GM23248 (cell line): Measurements from ENCODE around the gene MOK.

Experiments
- EZH2 ChIP-seq: fragments of 200-600 bp; sonication (generic); IDR thresholded peaks from 2 replicates; pipeline ENCODE4 v1.6.1; 2018; ENCODE audit warnings: antibody characterized with exemption, mild to moderate bottlenecking; ENCODE audit not compliant: insufficient read depth, poor library complexity, severe bottlenecking
- EZH2phosphoT487 ChIP-seq: fragments of 200-600 bp; sonication (generic); IDR thresholded peaks from 2 replicates; pipeline ENCODE4 v1.6.1; 2018; ENCODE audit warnings: antibody characterized with exemption, moderate library complexity, mild to moderate bottlenecking, low read depth; ENCODE audit not compliant: insufficient read depth

GRCh38 chr14:102229071-102229738 is 75.8 kb downstream of the MOK start:
- TF ChIP-seq EZH2phosphoT487 = no peak
- TF ChIP-seq EZH2 = no peak
